GM12878 (cell line): Measurements from ENCODE around the gene SWI5. TPM values are rescaled to one million over a fixed set of nuclear protein-coding genes. Genes with fewer than 3 reads are reported as not detected.

Experiments used
- ATAC-seq: fragments of 200-7000 bp; cut with Tn5 transposase; 3 replicates; pipeline ENCODE4 v1.9.1; 2020; ENCODE audit warnings: mild to moderate bottlenecking, moderate library complexity
- BruUV-seq: library from RNA; stranded (reverse); fragments of 400-500 nt; replicated peaks from 2 replicates; lab custom pipeline; 2021; lab: Mats Ljungman, UMichigan
- CTCF ChIA-PET: fragments of 300-600 bp; sonication (Branson Sonifier 250); formaldehyde crosslinking; extraction: SDS; loops from one replicate; lab custom pipeline; 2021; ENCODE audit warnings: inconsistent platforms; lab: Yijun Ruan, JAX
- POLR2A ChIA-PET: fragments of 350-600 bp; formaldehyde crosslinking; extraction: SDS; loops from one replicate; lab custom pipeline; 2021; ENCODE audit warnings: inconsistent platforms; lab: Charles Lee
- RAD21 ChIA-PET: fragments of 300-600 bp; sonication (Branson Sonifier 250); formaldehyde crosslinking; loops from one replicate; lab custom pipeline; 2023; ENCODE audit warnings: antibody characterized with exemption; ENCODE audit not compliant: unreplicated experiment; lab: Charles Lee
- SMC1A ChIA-PET: fragments of 300-600 bp; sonication (Branson Sonifier 250); formaldehyde crosslinking; loops from one replicate; lab custom pipeline; 2023; ENCODE audit not compliant: unreplicated experiment, uncharacterized antibody; lab: Charles Lee
- DNase-seq: peaks from one replicate; pipeline ENCODE4 v3.0.0-alpha.2; 2011; ENCODE audit warnings: low read depth, low spot score
- FAIRE-seq: peaks from 3 replicates; lab custom pipeline; 2011; peaks lifted over from hg19 to GRCh38; lab: Jason Lieb, UNC
- H2AFZ ChIP-seq: 2 replicates; pipeline ENCODE4 v1.6.0; 2011; ENCODE audit warnings: low read depth, low read length, control low read depth; ENCODE audit not compliant: control insufficient read depth
- H3K27ac ChIP-seq: 2 replicates; pipeline ENCODE4 v1.5.1; 2011; ENCODE audit warnings: control low read depth; ENCODE audit not compliant: control insufficient read depth, insufficient read depth
- H3K27me3 ChIP-seq, 2 experiments: replicated peaks in 1 of 2; 2 replicates each; pipeline versions ENCODE4 v1.6.0 to v1.6.1; 2011; ENCODE audit warnings: low read length in 1 of 2; ENCODE audit not compliant: control insufficient read depth in 2 of 2, insufficient read depth in 2 of 2
- H3K36me3 ChIP-seq, 2 experiments: 2 replicates each; pipeline ENCODE4 v1.5.1; 2011; ENCODE audit warnings: low read length in 1 of 2; ENCODE audit not compliant: control insufficient read depth in 2 of 2, insufficient read depth in 2 of 2
- H3K4me1 ChIP-seq: 2 replicates; pipeline ENCODE4 v1.6.1; 2011; ENCODE audit warnings: mild to moderate bottlenecking, low read length, moderate library complexity, mixed read lengths; ENCODE audit not compliant: control insufficient read depth, insufficient read depth
- H3K4me2 ChIP-seq: 2 replicates; pipeline ENCODE4 v1.6.0; 2011; ENCODE audit warnings: control low read depth; ENCODE audit not compliant: control insufficient read depth, insufficient read depth
- H3K4me3 ChIP-seq: fragments of 200-600 bp; sonication (generic); 2 replicates; pipeline ENCODE4 v1.5.1; 2016
- H3K79me2 ChIP-seq: 2 replicates; pipeline ENCODE4 v1.6.0; 2011; ENCODE audit warnings: low read length; ENCODE audit not compliant: control insufficient read depth, insufficient read depth
- H3K9ac ChIP-seq: 2 replicates; pipeline ENCODE4 v1.8.0; 2011; ENCODE audit warnings: low read length, control low read depth, mixed read lengths; ENCODE audit not compliant: control insufficient read depth, insufficient read depth
- H3K9me3 ChIP-seq: replicated peaks from 3 replicates; pipeline ENCODE4 v1.5.1; 2011; ENCODE audit warnings: mild to moderate bottlenecking, low read length; ENCODE audit not compliant: control insufficient read depth, insufficient read depth
- H4K20me1 ChIP-seq: 2 replicates; pipeline ENCODE4 v1.6.0; 2011; ENCODE audit not compliant: control insufficient read depth, insufficient read depth
- CBFB ChIP-seq: IDR thresholded peaks from 2 replicates; pipeline ENCODE4 v1.6.1; 2016; ENCODE audit warnings: antibody characterized with exemption, low read depth
- IKZF1 ChIP-seq: fragments of 450-650 bp; conservative IDR thresholded peaks from 2 replicates; pipeline ENCODE4 v1.6.1; 2017; ENCODE audit warnings: antibody characterized with exemption, mild to moderate bottlenecking
- MEF2B ChIP-seq: fragments of 450-650 bp; IDR thresholded peaks from 2 replicates; pipeline ENCODE4 v1.6.1; 2018; ENCODE audit warnings: mild to moderate bottlenecking, moderate library complexity; ENCODE audit not compliant: partially characterized antibody, poor library complexity, severe bottlenecking
- NBN ChIP-seq: fragments of 450-650 bp; IDR thresholded peaks from 2 replicates; pipeline ENCODE4 v1.6.1; 2016
- NFIC ChIP-seq: IDR thresholded peaks from 2 replicates; pipeline ENCODE4 v1.6.1; 2012; ENCODE audit warnings: low read depth, mild to moderate bottlenecking, inconsistent platforms, low read length, moderate library complexity
- NRF1 ChIP-seq: conservative IDR thresholded peaks from 2 replicates; pipeline ENCODE4 v1.6.1; 2011; ENCODE audit warnings: mild to moderate bottlenecking, low read depth, low read length, improper control_type of control experiment
- SUPT20H ChIP-seq: IDR thresholded peaks from 2 replicates; pipeline ENCODE4 v1.6.1; 2011; ENCODE audit warnings: low read depth, mild to moderate bottlenecking, low read length, moderate library complexity, borderline replicate concordance; ENCODE audit not compliant: control insufficient read depth
- ZNF217 ChIP-seq: fragments of 450-650 bp; IDR thresholded peaks from 2 replicates; pipeline ENCODE4 v1.6.1; 2017; ENCODE audit warnings: antibody characterized with exemption, mild to moderate bottlenecking
- ZNF622 ChIP-seq: fragments of 450-650 bp; IDR thresholded peaks from 2 replicates; pipeline ENCODE4 v1.6.1; 2017; ENCODE audit warnings: mild to moderate bottlenecking, inconsistent platforms
- WGBS: methylation state at CpG from one replicate; pipeline ENCODE4 v1.1.6; 2016; ENCODE audit warnings: low lambda C conversion rate; ENCODE audit not compliant: insufficient replicate concordance, insufficient coverage; ENCODE audit errors: missing lambda C conversion rate; 5-methylcytosine and 5-hydroxymethylcytosine counted together
- in situ Hi-C: fragments of 300-500 bp; cut with MboI; formaldehyde crosslinking; loops from 9 replicates; pipeline ENCODE4 v1.14.3; 2018; ENCODE audit warnings: mixed read lengths
- intact Hi-C: fragments of 100-400 bp; cut with micrococcal nuclease; formaldehyde crosslinking; loops from one replicate; pipeline ENCODE4 v1.14.2; 2022; ENCODE audit not compliant: unreplicated experiment
- polyA plus RNA-seq, 11 experiments: library from polyadenylated mRNA; depleted of rRNA in 4 of 11; unstranded in 6 of 11; stranded (reverse) in 5 of 11; fragments of >200 nt; fragmentation: Nextera tagmentation in 4 of 11; fragmentation: Illumina TruSeq in 1 of 11; extraction: Ambion mirVana in 4 of 11; extraction: Trizol in 1 of 11; gene quantifications; 1 replicate in 1 of 11; 2 replicates in 10 of 11; pipeline versions ENCODE4 v1.2.1 to v1.2.3, GENCODE V29; 2011 to 2016; ENCODE audit warnings: inconsistent platforms in 2 of 11, missing spikeins in 2 of 11, low read depth in 1 of 11
- total RNA-seq, 4 experiments: library from RNA; depleted of rRNA in 3 of 4; stranded (reverse); fragments of >200 nt in 3 of 4; fragmentation: Illumina TruSeq in 1 of 4; extraction: Trizol in 1 of 4; gene quantifications; 2 replicates each; pipeline versions ENCODE4 v1.2.1 to v1.2.3, GENCODE V29; 2013 to 2021

SWI5 gene
- total and polyA plus RNA-seq, 10 of the 15 experiments (the other 5 are each of a cell fraction or from before 2014, with no cell fraction given): 13.3 to 36.2 (median 18.1) TPM

GRCh38 chr9:128292009-128292408 is 15.9 kb downstream of the SWI5 start (continued):
- TF ChIP-seq NFIC (no peak), ZNF217 (no peak), ZNF622 (no peak), MEF2B (peak; percentile 70), NBN (0 out of 2 replicates have a peak, but pooled peaks have one; percentile 32), NRF1 (no peak), CBFB (no peak)

- in situ Hi-C loops: no loop called here
- H3K4me2 ChIP-seq: no peak overlapping the region
- no peak for TF ChIP-seq SUPT20H
- 0 out of 2 replicates have a peak, but pooled peaks have one; percentile 11 for TF ChIP-seq IKZF1
- H2AFZ ChIP-seq: no peak overlapping the region
- intact Hi-C loops: no loop called here
- H3K36me3 ChIP-seq: no peaks in the 10 kb centered on the region
- no peak overlapping the region for H3K27ac ChIP-seq
- RAD21 ChIA-PET: interaction anchor here (1.1 kb wide), 1 partner anchor 51 kb away, joined by 3 read pairs; no protein-coding TSS in a partner anchor
- H3K79me2 ChIP-seq: no peaks in the 10 kb centered on the region
- H3K9ac ChIP-seq: no peak overlapping the region
- H3K4me1 ChIP-seq: no peaks in the 10 kb centered on the region
- POLR2A ChIA-PET: interaction anchor here (0.6 kb wide), 1 partner anchor 101 kb away, joined by 3 read pairs; no protein-coding TSS in a partner anchor
- BruUV-seq: no TSS peak
- no peak overlapping the region for H3K4me3 ChIP-seq
- no peaks in the 10 kb centered on the region for H3K27me3 ChIP-seq
- SMC1A ChIA-PET: interaction anchor here (0.6 to 4.2 kb wide), 6 partner anchors 17 to 221 kb away, joined by 3 to 23 read pairs (median 4); partner anchors contain the start of genes GOLGA2 and SWI5
- CTCF ChIA-PET: interaction anchor here (0.5 to 1.8 kb wide), 4 partner anchors 11 to 432 kb away, joined by 3 to 8 read pairs (median 5); no protein-coding TSS in a partner anchor
- no peak for FAIRE-seq
- no peaks in the 10 kb centered on the region for H4K20me1 ChIP-seq
- no peak for ATAC-seq
- WGBS: 47% methylated on average over 4 of the region's 4 CpGs
- DNase-seq: no peak
- H3K9me3 ChIP-seq: no peaks in the 10 kb centered on the region
Observed at GRCh38 chr9:128293091-128293490, 17.0 kb downstream of the SWI5 start.
